Uterus (tissue), 4 donors: Measurements from ENCODE around the gene BICD1. TPM values are rescaled to one million over a fixed set of nuclear protein-coding genes. Genes with fewer than 3 reads are reported as not detected.

Experiments used
- DNase-seq, 2 donors: peaks; one replicate each; pipeline ENCODE4 v3.0.0-alpha.2; 2019 to 2020
- H3K27ac ChIP-seq, 2 donors: fragments of 200-600 bp; sonication (generic); 1 replicate in 1 of 2; 2 replicates in 1 of 2; pipeline ENCODE4 v1.5.1; 2016 to 2018
- H3K27me3 ChIP-seq, 2 donors: fragments of 200-600 bp; sonication (generic); one replicate each; pipeline ENCODE4 v1.5.1; 2018 to 2019; ENCODE audit warnings: control low read depth in 1 of 2
- H3K36me3 ChIP-seq, 2 donors: fragments of 200-600 bp; sonication (generic); one replicate each; pipeline ENCODE4 v1.5.1; 2019; ENCODE audit warnings: control low read depth in 1 of 2
- H3K4me1 ChIP-seq, 2 donors: fragments of 200-600 bp; sonication (generic); one replicate each; pipeline ENCODE4 v1.5.1; 2018 to 2019; ENCODE audit warnings: control low read depth in 1 of 2
- H3K4me3 ChIP-seq, 2 donors: fragments of 200-600 bp; sonication (generic); 1 replicate in 1 of 2; 2 replicates in 1 of 2; pipeline ENCODE4 v1.5.1; 2018 to 2019; ENCODE audit warnings: mild to moderate bottlenecking in 1 of 2
- H3K9me3 ChIP-seq, 2 donors: fragments of 200-600 bp; sonication (generic); one replicate each; pipeline ENCODE4 v1.5.1; 2019; ENCODE audit warnings: control low read depth in 1 of 2
- POLR2A ChIP-seq, 2 donors: fragments of 450-650 bp; IDR thresholded peaks; one replicate each; pipeline ENCODE4 v1.6.1; 2016; ENCODE audit warnings: antibody characterized with exemption in 2 of 2, mild to moderate bottlenecking in 1 of 2, moderate library complexity in 1 of 2
- intact Hi-C: fragments of 100-400 bp; cut with DNase I; formaldehyde crosslinking; loops from one replicate; pipeline ENCODE4 v1.15.1; 2023; ENCODE audit warnings: low total_unique reads
- total RNA-seq, 4 donors: library from RNA; depleted of rRNA in 3 of 4; stranded (reverse); fragments of >200 nt in 3 of 4; gene quantifications; one replicate each; pipeline versions ENCODE4 v1.1.0 to v1.2.4, GENCODE V29; 2014 to 2023
- TF ChIP-seq, protein P1 (sequence below), 4 experiments: fragments of 200-600 bp in 2 of 4; fragments of 450-650 bp in 2 of 4; sonication (generic) in 2 of 4; IDR thresholded peaks; one replicate each; pipeline ENCODE4 v1.5.1; 2016 to 2019; ENCODE audit warnings: antibody characterized with exemption in 4 of 4, mild to moderate bottlenecking in 2 of 4, moderate library complexity in 1 of 4
- donor health status: DM: yes; HTN: yes; CAD: no.

Gene BICD1
- total RNA-seq, 4 donors from 2014 or later: 19.4 to 219 (median 40.9) TPM

DNA sequence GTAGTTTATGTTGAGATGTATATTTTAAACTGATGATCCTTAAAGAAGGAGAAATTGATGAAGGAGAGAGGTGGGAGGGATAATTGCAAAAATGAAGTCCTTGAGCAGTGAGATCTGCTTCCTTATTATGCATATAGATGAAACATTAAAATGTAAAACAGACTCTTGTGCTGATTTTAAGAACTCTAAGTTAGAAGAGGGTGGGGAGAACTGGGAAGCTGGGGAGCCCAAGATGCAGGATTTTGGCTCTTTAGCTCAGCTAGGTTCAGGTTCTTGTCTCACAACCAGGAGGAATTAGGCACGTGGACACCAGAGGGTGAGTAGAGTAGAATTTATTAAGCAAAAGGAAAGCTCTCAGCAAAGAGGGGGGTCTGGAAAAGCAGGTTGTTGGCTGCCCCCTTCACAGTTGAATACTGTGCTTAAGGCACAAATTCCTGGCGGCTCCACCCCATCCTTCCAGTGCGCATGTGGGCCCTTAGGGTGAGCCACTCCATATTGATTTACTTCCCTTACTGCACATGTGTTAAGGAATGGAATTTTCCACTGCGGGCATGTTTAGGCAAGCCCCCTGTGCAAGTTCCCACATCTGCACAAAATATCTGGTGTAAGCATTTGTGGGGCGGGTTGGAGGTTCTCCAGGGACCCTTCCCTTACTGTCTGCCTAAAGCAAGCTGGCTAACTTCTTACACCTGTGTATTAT, 141.9 kb downstream of the BICD1 start:
- TF ChIP-seq POLR2A (IDR thresholded peaks at IDR 0.05): no peak
- TF ChIP-seq, protein P1, sequence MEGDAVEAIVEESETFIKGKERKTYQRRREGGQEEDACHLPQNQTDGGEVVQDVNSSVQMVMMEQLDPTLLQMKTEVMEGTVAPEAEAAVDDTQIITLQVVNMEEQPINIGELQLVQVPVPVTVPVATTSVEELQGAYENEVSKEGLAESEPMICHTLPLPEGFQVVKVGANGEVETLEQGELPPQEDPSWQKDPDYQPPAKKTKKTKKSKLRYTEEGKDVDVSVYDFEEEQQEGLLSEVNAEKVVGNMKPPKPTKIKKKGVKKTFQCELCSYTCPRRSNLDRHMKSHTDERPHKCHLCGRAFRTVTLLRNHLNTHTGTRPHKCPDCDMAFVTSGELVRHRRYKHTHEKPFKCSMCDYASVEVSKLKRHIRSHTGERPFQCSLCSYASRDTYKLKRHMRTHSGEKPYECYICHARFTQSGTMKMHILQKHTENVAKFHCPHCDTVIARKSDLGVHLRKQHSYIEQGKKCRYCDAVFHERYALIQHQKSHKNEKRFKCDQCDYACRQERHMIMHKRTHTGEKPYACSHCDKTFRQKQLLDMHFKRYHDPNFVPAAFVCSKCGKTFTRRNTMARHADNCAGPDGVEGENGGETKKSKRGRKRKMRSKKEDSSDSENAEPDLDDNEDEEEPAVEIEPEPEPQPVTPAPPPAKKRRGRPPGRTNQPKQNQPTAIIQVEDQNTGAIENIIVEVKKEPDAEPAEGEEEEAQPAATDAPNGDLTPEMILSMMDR (IDR thresholded peaks at IDR 0.05): no peak
- Histone ChIP-seq H3K27ac (no peak overlapping the region), H3K9me3 (no peaks in the 10 kb centered on the region), H3K36me3 (no peaks in the 10 kb centered on the region), H3K27me3 (no peaks in the 10 kb centered on the region), H3K4me1 (no peaks in the 10 kb centered on the region), H3K4me3 (no peak overlapping the region)
- intact Hi-C loops: no loop called here
- no peak for DNase-seq

DNA sequence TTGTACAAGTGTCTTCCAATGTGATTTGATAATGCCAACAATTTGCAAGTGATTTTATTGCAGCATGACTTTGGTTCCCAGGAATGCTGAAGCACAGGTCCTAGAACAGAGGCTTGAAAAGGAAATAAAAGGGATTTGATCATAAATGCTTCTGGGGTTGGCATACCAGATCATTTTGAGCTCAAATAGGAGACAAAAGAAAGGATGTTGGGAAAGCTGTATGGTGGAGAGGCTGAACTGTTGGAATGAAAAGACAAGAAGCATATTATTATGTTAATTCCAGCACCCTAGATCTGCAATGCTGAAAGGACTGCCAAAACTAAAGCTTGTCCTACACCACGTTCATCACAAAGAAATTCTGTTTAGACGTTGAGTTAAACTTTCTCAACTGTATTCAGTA, 143.1 kb downstream of the BICD1 start:
- no peak for TF ChIP-seq POLR2A (IDR thresholded peaks at IDR 0.05)
- TF ChIP-seq, protein P1 (IDR thresholded peaks at IDR 0.05): no peak
- Histone ChIP-seq H3K27me3 (no peaks in the 10 kb centered on the region), H3K4me1 (no peaks in the 10 kb centered on the region), H3K9me3 (no peaks in the 10 kb centered on the region), H3K36me3 (no peaks in the 10 kb centered on the region), H3K4me3 (no peak overlapping the region), H3K27ac (no peak overlapping the region)
- intact Hi-C loops: no loop called here
- no peak for DNase-seq

DNA sequence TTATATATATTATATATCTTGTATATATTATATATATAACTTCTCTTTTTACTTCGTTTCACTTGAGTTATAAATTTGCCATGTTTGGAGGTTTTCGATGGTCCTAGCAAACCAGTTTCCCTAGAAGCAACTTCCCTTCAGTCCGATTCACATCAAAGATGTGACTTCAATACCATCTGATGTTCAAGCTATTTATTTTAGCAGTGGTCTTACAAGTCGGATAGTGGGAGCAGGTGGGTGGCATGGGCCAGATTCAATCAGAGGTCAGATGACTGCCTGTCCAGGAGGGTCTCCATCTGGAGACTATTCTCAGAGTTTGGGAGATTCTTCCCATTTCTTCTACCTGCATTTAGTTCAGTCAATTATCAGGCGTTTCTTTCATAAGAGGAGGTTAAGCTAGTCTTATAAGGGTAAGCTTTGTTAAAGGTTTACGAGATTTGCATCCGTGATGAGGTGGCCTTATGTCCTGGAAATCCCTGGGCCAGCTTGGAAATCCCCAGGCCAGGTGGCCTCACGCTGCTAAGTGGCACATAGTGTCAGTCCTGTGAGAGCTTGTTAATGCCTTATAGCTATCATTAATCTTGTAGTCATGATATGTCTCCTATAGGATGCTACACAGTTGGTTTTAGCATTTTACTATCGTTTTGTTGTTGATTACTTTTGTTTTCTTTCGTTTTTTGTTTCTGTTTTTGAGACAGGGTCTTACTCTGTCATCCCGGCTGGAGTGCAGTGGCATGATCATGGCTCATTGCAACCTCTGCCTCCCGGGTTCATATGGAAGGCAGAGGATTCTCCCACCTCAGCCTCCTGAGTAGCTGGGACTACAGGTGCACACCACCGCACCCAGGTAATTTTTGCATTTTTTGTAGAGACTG, 145.8 kb downstream of the BICD1 start:
- H3K27me3 ChIP-seq: no peaks in the 10 kb centered on the region
- no peaks in the 10 kb centered on the region for H3K4me1 ChIP-seq
- H3K4me3 ChIP-seq: no peak overlapping the region
- intact Hi-C loops: no loop called here
- no peak for DNase-seq
- no peaks in the 10 kb centered on the region for H3K36me3 ChIP-seq
- H3K27ac ChIP-seq: no peak overlapping the region
- no peak for TF ChIP-seq POLR2A (IDR thresholded peaks at IDR 0.05)
- TF ChIP-seq, protein P1 (IDR thresholded peaks at IDR 0.05): no peak
- no peaks in the 10 kb centered on the region for H3K9me3 ChIP-seq

DNA sequence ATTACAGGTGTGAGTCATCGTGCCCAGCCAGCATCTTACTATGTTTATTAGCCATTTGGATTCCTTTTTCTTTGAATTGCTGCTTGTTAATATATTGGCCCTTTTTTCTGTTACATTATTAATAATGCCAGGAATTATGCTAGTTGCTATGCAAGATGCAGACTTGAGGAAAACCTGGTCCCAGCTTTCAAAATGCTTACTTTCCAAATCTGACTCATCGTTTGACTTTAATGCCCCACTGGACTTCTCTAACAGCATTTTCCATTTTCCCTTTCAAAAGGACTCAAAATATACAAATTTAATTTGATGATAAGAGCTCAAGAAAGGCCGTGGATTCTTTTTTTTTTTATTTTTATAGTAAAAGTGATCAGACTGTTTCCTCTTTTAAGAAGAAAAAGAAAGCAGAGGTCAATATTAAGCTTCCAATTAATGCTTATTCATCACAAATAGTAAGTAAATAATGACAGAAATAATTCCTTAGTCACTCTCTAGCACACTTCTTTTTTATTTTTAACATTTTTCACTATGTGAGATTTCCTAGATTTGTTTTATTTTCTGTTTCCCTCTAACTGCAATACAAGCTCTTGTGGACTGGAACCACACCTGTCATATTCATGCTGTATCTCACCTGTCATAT, 146.6 kb downstream of the BICD1 start:
- Histone ChIP-seq H3K4me1 (no peaks in the 10 kb centered on the region), H3K27ac (no peak overlapping the region), H3K4me3 (no peak overlapping the region), H3K9me3 (no peaks in the 10 kb centered on the region), H3K36me3 (no peaks in the 10 kb centered on the region), H3K27me3 (no peaks in the 10 kb centered on the region)
- intact Hi-C loops: no loop called here
- TF ChIP-seq, protein P1 (IDR thresholded peaks at IDR 0.05): no peak
- no peak for TF ChIP-seq POLR2A (IDR thresholded peaks at IDR 0.05)
- DNase-seq: no peak
